Left forelimb (tissue), 1 donor: ENCODE data around the gene WRAP73.

Experiments
- DNase-seq: peaks from one replicate; pipeline ENCODE4 v3.0.0-alpha.2; 2018; ENCODE audit warnings: low spot score

WRAP73 gene

GRCh38 chr1:3668585-3669300, 18.8 kb upstream of the WRAP73 start:
- no peak for DNase-seq

GRCh38 chr1:3668148-3668547, 18.2 kb upstream of the WRAP73 start:
- no peak for DNase-seq

DNA sequence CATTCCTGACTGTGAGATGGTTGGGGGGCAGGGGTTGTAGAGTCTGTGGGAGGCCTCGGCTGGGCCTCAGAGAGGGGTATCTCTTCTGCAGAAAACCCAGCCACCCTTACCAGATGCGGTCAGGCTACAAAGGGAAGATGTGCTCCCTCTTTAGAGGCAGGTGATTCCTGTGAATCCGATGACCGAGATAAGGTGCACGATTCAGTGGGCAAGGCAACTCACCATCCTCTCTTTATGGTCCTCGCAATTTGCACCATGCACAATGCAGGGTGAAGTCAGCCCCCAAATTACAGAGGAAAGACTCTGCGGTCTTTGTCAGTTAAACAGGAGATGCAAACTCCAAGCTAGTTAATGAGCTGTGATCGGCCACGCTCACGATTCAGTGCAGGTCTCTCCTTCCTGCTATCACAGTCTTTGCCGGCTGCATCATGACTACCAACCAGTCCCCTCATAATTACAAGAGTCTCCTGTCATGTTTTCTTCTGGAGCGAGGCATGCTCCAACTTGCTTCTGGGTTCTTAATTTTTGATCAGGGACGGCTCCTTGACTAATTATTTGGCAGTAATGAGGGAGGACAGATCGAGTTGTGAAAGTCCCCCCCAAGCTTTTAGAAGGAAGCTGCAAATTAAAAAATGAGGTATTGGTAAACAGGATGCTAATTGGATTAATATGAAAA, 14.9 kb upstream of the WRAP73 start:
- no peak for DNase-seq

DNA sequence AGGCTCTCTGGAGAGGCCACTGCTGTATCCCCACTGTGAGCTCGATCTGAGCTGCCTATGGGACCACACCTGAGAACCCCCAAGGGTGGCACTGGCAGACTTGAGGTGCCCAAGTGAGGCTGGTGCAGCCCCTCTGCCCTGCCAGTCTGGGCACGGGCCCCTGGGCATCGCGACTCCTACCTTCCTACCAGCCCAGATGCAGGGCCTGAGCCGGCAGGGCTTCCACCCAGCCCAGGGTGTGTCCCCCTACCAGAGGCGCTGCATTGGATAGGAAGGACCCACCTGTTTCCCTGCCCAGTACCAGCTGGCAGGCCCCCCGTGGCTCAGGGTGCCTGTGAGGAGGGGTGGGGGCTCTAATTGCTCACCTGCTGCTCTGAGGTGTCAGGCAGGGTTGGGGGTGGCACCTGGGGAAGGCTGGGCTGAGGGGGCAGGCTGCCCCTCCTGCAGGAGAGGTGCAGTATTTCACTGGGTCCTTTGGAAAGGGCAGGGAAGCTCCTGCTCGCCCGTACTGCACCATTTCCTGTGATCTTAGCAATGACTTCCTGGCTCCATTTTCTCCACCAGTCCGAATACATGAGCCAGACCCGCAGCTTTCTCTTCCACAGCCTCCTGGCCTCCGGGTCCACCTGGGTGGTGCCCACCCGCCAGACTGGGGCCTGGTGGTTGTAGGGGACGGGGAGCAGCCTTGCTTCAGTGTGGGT, 14.2 kb upstream of the WRAP73 start:
- DNase-seq, result no peak

DNA sequence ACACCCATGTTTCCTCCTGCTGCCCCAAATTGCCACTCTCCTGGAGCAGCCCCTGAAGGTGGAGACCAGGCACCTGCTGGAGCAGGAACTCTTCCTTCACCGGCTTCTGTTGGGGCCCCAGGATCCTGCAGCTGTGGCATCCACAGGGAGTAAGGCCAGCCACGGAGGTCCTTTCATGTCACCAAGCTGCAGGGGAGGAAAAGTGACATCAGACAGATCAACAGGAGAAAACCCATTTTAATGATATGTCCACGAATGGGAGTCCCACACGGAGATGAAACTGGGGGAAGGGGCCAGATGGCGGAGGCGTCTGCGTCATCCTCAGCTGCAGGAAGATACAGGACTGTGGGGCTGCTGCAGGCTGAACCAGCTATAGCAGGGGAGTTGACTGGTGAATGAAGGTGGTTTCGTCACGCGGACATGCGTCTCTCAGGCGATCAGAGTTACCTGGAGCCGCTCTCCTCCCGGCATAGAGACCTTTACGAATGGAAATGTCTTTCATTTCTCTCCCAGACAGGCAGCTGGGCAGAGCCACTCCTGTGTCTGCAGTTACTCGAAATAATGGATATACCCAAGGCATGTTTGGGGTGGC, 12.3 kb upstream of the WRAP73 start:
- DNase-seq, result no peak

- no peak for DNase-seq
Measured at GRCh38 chr1:3661631-3662030, 11.7 kb upstream of the WRAP73 start.

DNA sequence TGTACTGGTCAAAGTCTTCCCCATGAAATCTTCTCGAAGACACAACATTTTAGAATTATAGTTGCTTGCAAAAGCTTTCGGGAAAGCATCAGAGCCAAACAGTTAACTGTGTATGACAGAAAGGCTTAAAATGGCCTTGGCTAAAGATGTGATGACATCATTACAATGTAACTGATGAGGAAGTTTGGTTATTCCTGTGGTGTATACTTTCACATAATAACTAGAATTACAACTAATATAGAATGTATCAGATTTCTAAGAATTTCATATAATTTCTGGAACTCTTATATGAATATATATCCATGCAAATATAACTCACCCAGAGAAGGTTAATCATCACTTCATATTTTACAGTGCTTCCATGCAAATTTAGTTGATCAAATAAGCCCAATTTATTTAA, 10.8 kb upstream of the WRAP73 start:
- DNase-seq, result no peak

DNA sequence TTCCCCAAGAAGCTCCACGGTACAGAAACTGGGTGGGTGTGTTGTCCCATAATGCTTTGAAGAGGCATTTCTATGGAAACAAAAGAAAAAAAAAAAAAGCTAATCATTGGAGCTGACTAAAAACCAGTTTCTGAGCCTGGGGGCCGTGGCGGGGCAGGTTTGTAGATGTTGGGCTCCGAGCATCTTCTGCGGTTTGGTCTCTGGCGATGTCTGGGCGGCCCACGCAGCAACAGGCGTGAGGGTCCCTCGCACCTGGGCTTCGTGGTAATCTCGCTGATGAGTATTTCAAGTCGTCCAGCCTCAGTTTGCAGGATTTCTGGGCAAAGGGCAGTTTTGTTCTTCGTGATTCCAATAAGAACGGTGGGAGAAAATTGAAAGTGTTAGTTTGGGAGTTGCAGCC, 9.2 kb upstream of the WRAP73 start:
- DNase-seq, result no peak

- DNase-seq, result no peak
Measured at GRCh38 chr1:3658231-3658615, 8.3 kb upstream of the WRAP73 start.

- no peak for DNase-seq
Measured at GRCh38 chr1:3657578-3658230, 7.8 kb upstream of the WRAP73 start.

DNA sequence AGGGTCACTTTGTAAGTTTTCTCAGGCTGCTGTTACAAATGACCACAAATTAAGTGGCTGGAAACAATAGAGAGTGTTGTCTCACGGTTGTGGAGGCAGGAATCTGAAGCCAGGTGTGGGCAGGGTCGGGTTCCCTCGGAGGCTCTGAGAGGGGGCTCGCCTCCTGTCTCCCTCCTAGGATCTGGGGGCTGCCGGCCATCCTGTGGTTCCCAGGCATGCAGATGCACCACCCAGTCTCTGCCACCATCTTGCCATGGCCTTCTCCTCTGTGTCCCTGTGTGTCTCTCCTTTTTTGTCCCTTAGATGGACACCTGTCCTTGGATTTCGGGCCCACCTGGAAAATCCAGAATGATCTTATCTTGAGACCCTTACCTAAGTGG, 7.2 kb upstream of the WRAP73 start:
- DNase-seq, result no peak

GRCh38 chr1:3656450-3657095, 6.7 kb upstream of the WRAP73 start:
- no peak for DNase-seq

DNA sequence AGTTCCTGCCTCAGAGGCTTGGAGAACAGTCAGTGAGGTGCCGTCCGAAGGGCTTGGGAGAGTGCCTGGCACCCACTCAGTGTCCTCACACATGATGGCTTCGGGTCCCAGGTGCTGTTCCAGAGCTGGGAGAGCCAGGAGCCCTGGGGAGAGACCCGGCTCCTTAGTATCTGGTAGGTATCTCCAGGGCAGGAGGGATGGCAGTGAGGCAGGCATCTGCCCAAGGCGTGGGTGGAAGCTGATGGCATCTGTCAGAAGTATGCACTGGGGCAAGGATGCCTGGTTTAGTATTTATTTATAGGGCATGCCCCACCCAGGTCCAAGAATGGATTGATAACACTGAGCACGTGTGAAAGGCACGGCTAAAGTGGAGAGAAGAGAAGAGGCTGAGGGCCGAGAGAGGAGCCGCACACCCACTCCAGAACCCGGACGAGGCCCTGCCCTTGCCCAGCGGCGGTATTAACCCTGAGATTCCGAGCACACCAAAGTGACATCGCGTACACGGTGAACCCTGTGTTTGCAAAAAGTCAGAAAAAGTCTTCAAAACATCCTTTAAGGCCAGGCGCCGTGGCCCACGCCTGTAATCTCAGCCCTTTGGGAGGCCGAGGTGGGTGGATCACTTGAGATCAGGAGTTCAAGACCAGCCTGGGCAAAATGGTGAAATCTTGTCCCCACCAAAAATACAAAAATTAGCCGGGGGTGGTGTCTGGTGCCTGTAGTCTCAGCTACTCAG, 4.8 kb upstream of the WRAP73 start:
- DNase-seq, result no peak

DNA sequence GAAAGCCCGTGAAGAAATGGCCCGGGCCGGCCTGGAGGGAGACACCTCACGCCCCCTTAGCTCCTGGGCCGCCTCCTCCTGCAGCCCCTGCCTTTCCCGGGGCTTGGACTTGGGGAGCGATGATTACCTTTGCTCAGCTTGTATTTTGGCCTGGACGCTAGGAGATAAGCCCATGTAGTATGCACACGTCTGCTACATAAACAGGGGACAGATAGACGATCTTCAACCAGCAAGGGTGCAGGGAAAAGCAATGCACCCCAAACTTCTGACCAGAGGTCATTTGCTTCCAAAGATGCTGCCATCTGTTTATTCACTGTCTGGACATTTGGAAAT, 3.3 kb upstream of the WRAP73 start:
- no peak for DNase-seq

GRCh38 chr1:3652548-3653285, 2.8 kb upstream of the WRAP73 start:
- no peak for DNase-seq

- DNase-seq, result no peak
Measured at GRCh38 chr1:3651930-3652547, 2.1 kb upstream of the WRAP73 start, which contains the start of gene TP73. Gene TP73, plus strand, starts transcription at chr1:3652516. Its CDS starts 29,850 bp downstream, at chr1:3682366.

- DNase-seq, result no peak
Measured at GRCh38 chr1:3651026-3651929, 1.4 kb upstream of the WRAP73 start.

DNA sequence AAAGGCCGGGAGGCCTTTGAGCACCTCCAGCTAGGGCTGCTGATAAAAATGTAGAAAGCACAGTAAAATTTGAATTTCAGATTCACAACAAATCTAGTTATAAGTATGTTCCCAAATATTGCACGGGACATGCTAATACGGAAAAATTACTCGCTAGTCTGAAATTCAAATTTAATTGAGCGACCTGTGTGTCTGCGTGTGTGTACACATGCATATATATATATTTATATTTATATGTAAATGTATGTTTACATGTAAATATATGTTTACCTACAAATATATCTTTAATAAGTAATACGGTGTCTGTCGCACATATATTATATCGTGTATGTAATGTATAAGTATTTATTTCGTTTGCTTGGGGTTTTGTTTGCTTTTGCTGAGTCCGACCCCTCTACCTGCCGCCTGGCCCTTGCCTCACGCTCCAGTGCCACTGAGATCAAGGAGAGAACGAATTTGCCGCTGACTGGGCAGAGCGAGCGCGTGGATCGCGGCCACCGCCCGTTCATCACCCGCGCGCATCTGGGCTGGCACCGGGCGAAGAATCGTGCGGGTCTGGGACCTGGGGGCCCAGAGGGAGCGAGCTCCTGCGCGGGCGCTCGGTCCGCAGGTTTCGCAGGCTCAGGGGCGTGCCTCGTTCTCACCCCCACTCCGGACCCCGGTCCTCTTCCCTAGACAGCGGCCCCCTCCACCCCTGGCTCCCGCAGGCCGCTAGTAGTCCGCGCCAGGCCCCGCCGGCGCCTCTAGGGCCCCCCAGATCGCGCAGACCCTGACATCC, 534 bp upstream of the WRAP73 start:
- DNase-seq, result no peak
